Astrocyte (in vitro differentiated cells and primary cell): Measurements from ENCODE around the gene DOCK11.

Experiments
- EZH2 ChIP-seq: IDR thresholded peaks from 2 replicates; pipeline ENCODE4 v1.6.1; 2012; ENCODE audit warnings: mild to moderate bottlenecking, low read length, inconsistent platforms; ENCODE audit not compliant: insufficient read depth
- TF ChIP-seq, protein P1 (sequence below): IDR thresholded peaks from 2 replicates; pipeline ENCODE4 v1.5.1; 2011; ENCODE audit warnings: low read depth, mild to moderate bottlenecking, inconsistent platforms, low read length, moderate library complexity; ENCODE audit not compliant: insufficient read depth

DNA sequence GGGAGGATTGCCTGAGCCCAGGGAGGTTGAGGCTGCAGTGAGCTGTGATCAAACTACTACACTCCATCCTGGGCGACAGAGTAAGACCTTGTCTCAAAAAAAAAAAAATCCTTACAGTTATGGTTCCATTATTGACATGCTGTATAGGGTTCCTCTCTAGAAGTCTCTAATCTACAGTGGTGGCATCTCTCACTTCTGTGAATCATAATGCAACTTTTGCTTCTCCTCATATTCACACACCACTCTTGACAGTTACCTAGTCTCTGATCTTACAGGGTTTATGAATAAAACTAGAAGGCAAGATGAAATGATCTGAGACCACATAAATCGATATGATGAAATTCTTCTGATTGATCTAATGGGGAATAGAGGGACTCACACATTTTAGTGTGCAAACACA is 40.6 kb downstream of the DOCK11 start:
- TF ChIP-seq, protein P1, sequence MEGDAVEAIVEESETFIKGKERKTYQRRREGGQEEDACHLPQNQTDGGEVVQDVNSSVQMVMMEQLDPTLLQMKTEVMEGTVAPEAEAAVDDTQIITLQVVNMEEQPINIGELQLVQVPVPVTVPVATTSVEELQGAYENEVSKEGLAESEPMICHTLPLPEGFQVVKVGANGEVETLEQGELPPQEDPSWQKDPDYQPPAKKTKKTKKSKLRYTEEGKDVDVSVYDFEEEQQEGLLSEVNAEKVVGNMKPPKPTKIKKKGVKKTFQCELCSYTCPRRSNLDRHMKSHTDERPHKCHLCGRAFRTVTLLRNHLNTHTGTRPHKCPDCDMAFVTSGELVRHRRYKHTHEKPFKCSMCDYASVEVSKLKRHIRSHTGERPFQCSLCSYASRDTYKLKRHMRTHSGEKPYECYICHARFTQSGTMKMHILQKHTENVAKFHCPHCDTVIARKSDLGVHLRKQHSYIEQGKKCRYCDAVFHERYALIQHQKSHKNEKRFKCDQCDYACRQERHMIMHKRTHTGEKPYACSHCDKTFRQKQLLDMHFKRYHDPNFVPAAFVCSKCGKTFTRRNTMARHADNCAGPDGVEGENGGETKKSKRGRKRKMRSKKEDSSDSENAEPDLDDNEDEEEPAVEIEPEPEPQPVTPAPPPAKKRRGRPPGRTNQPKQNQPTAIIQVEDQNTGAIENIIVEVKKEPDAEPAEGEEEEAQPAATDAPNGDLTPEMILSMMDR: no peak
- TF ChIP-seq EZH2: no peak
